Activated naive CD8-positive, alpha-beta T cell (primary cell): ENCODE data around the gene UCN.
"Not testable (repeated sequence)": the region's sequence is repeated elsewhere in the genome, so short reads cannot be mapped to it uniquely, and the experiment has no call there.

ENCODE experiments used
- H3K27ac Mint-ChIP-seq: one replicate; pipeline ENCODE4 v1.8.0; 2021; ENCODE audit warnings: mixed read lengths
- H3K27me3 Mint-ChIP-seq: one replicate; pipeline ENCODE4 v1.8.0; 2021; ENCODE audit warnings: mixed read lengths
- H3K36me3 Mint-ChIP-seq: one replicate; pipeline ENCODE4 v1.8.0; 2021; ENCODE audit warnings: mixed read lengths
- H3K4me1 Mint-ChIP-seq: one replicate; pipeline ENCODE4 v1.8.0; 2021; ENCODE audit warnings: low read depth, mixed read lengths
- H3K4me3 Mint-ChIP-seq: one replicate; pipeline ENCODE4 v1.8.0; 2021; ENCODE audit warnings: mild to moderate bottlenecking, mixed read lengths
- H3K9me3 Mint-ChIP-seq: one replicate; pipeline ENCODE4 v1.8.0; 2021; ENCODE audit warnings: low read depth, mixed read lengths

UCN gene

GRCh38 chr2:27322766-27323595 lies 14.7 kb upstream of the UCN start, which contains the start of gene MPV17:
Gene MPV17, minus strand, starts transcription at chr2:27323097. Its CDS starts 580 bp downstream, at chr2:27322517.
- Mint-ChIP-seq H3K4me1 (peaks cover 26% of the 10 kb centered on the region), H3K4me3 (peak within 1 kb of the TSS; percentile 99), H3K36me3 (peaks cover 4% of the 10 kb centered on the region), H3K27me3 (no peaks in the 10 kb centered on the region), H3K27ac (peak within 1 kb of the TSS; percentile 99), H3K9me3 (no peaks in the 10 kb centered on the region)

- no peaks in the 10 kb centered on the region for H3K9me3 Mint-ChIP-seq
- peaks cover 4% of the 10 kb centered on the region for H3K36me3 Mint-ChIP-seq
- peaks cover 26% of the 10 kb centered on the region for H3K4me1 Mint-ChIP-seq
- no peaks in the 10 kb centered on the region for H3K27me3 Mint-ChIP-seq
- peak overlapping the region; percentile 99 for H3K4me3 Mint-ChIP-seq
- peak overlapping the region; percentile 99 for H3K27ac Mint-ChIP-seq
Observed at GRCh38 chr2:27322301-27322765, 14.1 kb upstream of the UCN start.

DNA sequence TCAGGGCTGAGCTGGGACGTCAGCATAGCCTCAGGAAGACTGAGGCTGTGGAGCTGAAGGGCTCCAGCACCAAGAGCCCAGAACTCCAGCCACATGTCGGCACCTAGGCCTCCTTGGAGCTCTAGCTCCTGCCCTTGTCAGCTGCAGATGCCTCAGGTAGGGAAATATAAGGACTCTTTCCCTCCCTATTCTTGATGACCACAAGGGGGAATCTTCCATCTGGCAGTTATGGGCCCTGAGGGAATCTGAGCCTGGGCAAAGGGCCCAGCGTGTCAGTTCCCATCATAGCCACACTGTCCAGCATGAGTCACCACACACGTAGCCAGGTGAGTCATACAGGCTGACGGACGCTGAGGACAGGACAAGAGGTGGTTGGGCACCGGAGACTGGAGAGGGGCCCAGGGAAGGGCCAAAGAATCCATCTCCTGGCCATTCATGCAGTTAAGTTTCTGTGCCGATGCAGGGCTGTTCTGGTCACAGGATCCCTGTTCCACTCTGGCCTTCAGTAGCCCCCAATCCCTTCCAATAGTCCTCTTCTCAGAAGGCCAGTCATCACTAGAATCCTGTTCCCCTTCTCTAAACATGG lies 12.8 kb upstream of the UCN start:
- Mint-ChIP-seq H3K4me1 (peaks cover 26% of the 10 kb centered on the region), H3K27me3 (no peaks in the 10 kb centered on the region), H3K9me3 (no peaks in the 10 kb centered on the region), H3K36me3 (peaks cover 2% of the 10 kb centered on the region), H3K4me3 (peak overlapping the region; percentile 99), H3K27ac (no peak overlapping the region)

DNA sequence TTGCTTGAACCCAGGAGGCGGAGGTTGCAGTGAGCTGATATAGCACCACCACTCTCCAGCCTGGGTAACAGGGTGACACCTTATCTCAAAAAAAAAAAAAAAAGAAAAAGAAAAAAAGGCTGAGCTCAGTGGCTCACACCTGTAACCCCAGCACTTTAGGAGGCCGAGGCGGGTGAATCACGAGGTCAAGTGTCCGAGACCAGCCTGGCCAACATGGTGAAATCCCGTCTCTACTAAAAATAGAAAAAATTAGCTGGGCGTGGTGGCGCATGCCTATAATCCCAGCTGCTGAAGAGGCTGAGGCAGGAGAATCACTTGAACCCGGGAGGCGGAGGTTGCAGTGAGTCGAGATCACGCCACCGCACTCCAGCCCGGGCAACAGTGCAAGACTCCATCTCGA lies 11.6 kb upstream of the UCN start:
- H3K4me1 Mint-ChIP-seq = peaks cover 26% of the 10 kb centered on the region
- not testable (repeated sequence) for H3K9me3 Mint-ChIP-seq, H3K27ac Mint-ChIP-seq, H3K27me3 Mint-ChIP-seq, H3K36me3 Mint-ChIP-seq, H3K4me3 Mint-ChIP-seq

GRCh38 chr2:27316655-27317412 lies 8.6 kb upstream of the UCN start:
- Mint-ChIP-seq H3K27me3 (no peaks in the 10 kb centered on the region), H3K9me3 (no peaks in the 10 kb centered on the region), H3K4me1 (peaks cover 12% of the 10 kb centered on the region), H3K36me3 (peaks cover 4% of the 10 kb centered on the region), H3K27ac (no peak overlapping the region), H3K4me3 (no peak overlapping the region)

- Mint-ChIP-seq H3K27me3 (no peaks in the 10 kb centered on the region), H3K9me3 (no peaks in the 10 kb centered on the region), H3K4me3 (no peak overlapping the region), H3K27ac (no peak overlapping the region), H3K36me3 (peaks cover 6% of the 10 kb centered on the region), H3K4me1 (no peaks in the 10 kb centered on the region)
Observed at GRCh38 chr2:27315122-27315521, 6.9 kb upstream of the UCN start.

DNA sequence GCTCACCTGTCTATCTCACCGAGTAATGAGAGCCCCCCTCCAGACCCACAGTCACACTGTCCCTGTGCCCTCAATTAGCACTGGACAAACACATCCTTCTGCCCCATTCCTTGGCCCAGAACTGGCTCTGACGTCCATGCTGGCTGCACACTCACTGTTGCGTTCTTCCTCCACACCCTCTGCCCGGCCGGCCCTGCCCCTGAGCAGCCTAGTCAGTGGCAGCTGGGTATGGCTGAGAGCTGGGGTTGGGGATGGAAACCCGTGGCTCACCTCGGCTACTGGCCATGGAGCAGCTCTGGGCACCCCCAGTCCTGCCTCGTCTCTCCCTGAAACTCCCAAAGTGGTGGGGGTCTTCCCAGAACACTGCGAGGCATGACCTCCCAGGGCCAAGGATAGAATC lies 6.5 kb upstream of the UCN start:
- no peak overlapping the region for H3K27ac Mint-ChIP-seq

GRCh38 chr2:27313882-27314645 lies 5.8 kb upstream of the UCN start:
- Mint-ChIP-seq H3K36me3 (peaks cover 12% of the 10 kb centered on the region), H3K27ac (no peak overlapping the region), H3K4me1 (no peaks in the 10 kb centered on the region), H3K4me3 (no peak overlapping the region), H3K27me3 (no peaks in the 10 kb centered on the region), H3K9me3 (no peaks in the 10 kb centered on the region)

More for the DNA sequence above, 6.5 kb upstream of the UCN start:
- Mint-ChIP-seq H3K27me3 (no peaks in the 10 kb centered on the region), H3K4me1 (no peaks in the 10 kb centered on the region), H3K9me3 (no peaks in the 10 kb centered on the region), H3K36me3 (peaks cover 8% of the 10 kb centered on the region), H3K4me3 (no peak overlapping the region)

DNA sequence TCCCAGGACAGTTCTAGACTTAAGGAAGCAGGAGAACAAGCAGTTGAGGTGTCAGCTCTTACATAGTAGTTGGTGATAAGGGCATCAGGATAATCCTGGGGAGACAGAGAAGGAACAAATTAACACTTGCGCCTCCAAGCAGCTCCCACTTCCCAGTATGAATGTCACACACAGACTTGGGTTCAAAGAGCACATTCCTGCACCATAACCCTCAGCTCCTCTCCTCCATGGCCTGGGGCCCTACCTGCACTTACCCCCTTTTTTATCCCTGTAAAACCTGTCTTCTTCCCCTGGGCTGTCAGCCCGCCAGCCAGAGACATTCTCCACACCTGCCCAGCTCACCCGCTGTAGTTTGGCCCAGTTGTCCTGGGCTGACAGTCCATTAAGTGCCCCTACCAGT lies 3.9 kb upstream of the UCN start:
- H3K4me1 Mint-ChIP-seq = no peaks in the 10 kb centered on the region
- no peak overlapping the region for H3K27ac Mint-ChIP-seq
- no peaks in the 10 kb centered on the region for H3K27me3 Mint-ChIP-seq
- peaks cover 13% of the 10 kb centered on the region for H3K36me3 Mint-ChIP-seq
- no peak overlapping the region for H3K4me3 Mint-ChIP-seq
- H3K9me3 Mint-ChIP-seq = no peaks in the 10 kb centered on the region

DNA sequence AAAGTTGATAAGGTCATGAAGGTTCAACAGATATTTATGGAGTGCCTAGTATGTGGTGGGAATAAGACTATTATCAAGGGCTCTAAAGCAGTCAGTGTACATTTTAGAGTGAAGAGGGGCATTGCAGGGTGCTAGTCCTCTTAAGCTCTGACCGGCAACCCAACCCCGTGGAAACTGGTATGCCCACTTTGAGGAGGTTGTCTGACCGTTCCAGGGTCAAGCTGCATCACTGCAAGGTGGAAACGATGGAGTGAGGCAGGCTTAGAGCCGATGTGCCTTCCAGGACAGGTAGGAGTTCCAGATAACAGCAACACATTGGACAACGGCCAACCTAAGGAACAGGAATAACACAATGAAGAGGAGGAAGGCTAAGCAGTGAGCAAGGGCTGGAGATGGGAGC lies 1.4 kb upstream of the UCN start:
- Mint-ChIP-seq H3K4me1 (peaks cover 5% of the 10 kb centered on the region), H3K36me3 (peaks cover 11% of the 10 kb centered on the region), H3K27ac (no peak overlapping the region), H3K4me3 (peak overlapping the region; percentile 15), H3K27me3 (peaks cover under 1% of the 10 kb centered on the region), H3K9me3 (no peaks in the 10 kb centered on the region)

GRCh38 chr2:27307545-27308358 lies 493 bp downstream of the UCN start:
- Mint-ChIP-seq H3K4me3 (peak overlapping the region; percentile 63), H3K36me3 (peaks cover 11% of the 10 kb centered on the region), H3K4me1 (peaks cover 7% of the 10 kb centered on the region), H3K9me3 (no peaks in the 10 kb centered on the region), H3K27me3 (peaks cover 4% of the 10 kb centered on the region), H3K27ac (no peak overlapping the region)

- H3K9me3 Mint-ChIP-seq = no peaks in the 10 kb centered on the region
- H3K4me1 Mint-ChIP-seq = peaks cover 9% of the 10 kb centered on the region
- peaks cover 10% of the 10 kb centered on the region for H3K36me3 Mint-ChIP-seq
- no peak overlapping the region for H3K27ac Mint-ChIP-seq
- peaks cover 4% of the 10 kb centered on the region for H3K27me3 Mint-ChIP-seq
- peak overlapping the region; percentile 63 for H3K4me3 Mint-ChIP-seq
Observed at GRCh38 chr2:27307287-27307544, 1.0 kb downstream of the UCN start.

- Mint-ChIP-seq H3K9me3 (no peaks in the 10 kb centered on the region), H3K4me3 (peak overlapping the region; percentile 63), H3K4me1 (peaks cover 9% of the 10 kb centered on the region), H3K27ac (no peak overlapping the region), H3K27me3 (peaks cover 4% of the 10 kb centered on the region), H3K36me3 (peaks cover 9% of the 10 kb centered on the region)
Observed at GRCh38 chr2:27306573-27307286, 1.5 kb downstream of the UCN start.
